GM19455 (cell line): ENCODE results near the gene ELAVL4.

Experiments
- ATAC-seq: cut with Tn5 transposase; IDR thresholded peaks from one replicate; pipeline ENCODE4 v1.9.1; 2021; ENCODE audit not compliant: unreplicated experiment

ELAVL4 gene

GRCh38 chr1:50108497-50109059, at the start of gene ELAVL4:
TSS of gene ELAVL4 (plus strand) at chr1:50108920. CDS start at chr1:50109190, 270 bp downstream.
- no peak for ATAC-seq

GRCh38 chr1:50060279-50060678, 48.4 kb upstream of the ELAVL4 start:
- no peak for ATAC-seq

GRCh38 chr1:50066806-50067205, 41.9 kb upstream of the ELAVL4 start:
- ATAC-seq, result no peak

- no peak for ATAC-seq
Observed at GRCh38 chr1:50074931-50075330, 33.8 kb upstream of the ELAVL4 start.

- no peak for ATAC-seq
Observed at GRCh38 chr1:50077273-50077672, 31.4 kb upstream of the ELAVL4 start.

- no peak for ATAC-seq
Observed at GRCh38 chr1:50080904-50081586, 27.7 kb upstream of the ELAVL4 start.

GRCh38 chr1:50084389-50084788, 24.3 kb upstream of the ELAVL4 start:
- ATAC-seq, result no peak

GRCh38 chr1:50091068-50091467, 17.7 kb upstream of the ELAVL4 start:
- ATAC-seq, result no peak

GRCh38 chr1:50095716-50096115, 13.0 kb upstream of the ELAVL4 start:
- ATAC-seq, result no peak

- no peak for ATAC-seq
Observed at GRCh38 chr1:50097021-50097679, 11.6 kb upstream of the ELAVL4 start.

- ATAC-seq, result no peak
Observed at GRCh38 chr1:50097791-50098190, 10.9 kb upstream of the ELAVL4 start.

- no peak for ATAC-seq
Observed at GRCh38 chr1:50098591-50099021, 10.1 kb upstream of the ELAVL4 start.

- no peak for ATAC-seq
Observed at GRCh38 chr1:50099654-50100053, 9.1 kb upstream of the ELAVL4 start.

- ATAC-seq, result no peak
Observed at GRCh38 chr1:50103615-50104081, 5.1 kb upstream of the ELAVL4 start.

GRCh38 chr1:50105433-50105832, 3.3 kb upstream of the ELAVL4 start:
- no peak for ATAC-seq

GRCh38 chr1:50106095-50106761, 2.5 kb upstream of the ELAVL4 start:
- no peak for ATAC-seq

- ATAC-seq, result no peak
Observed at GRCh38 chr1:50109116-50109515, 396 bp downstream of the ELAVL4 start.

- ATAC-seq, result no peak
Observed at GRCh38 chr1:50109647-50110075, 941 bp downstream of the ELAVL4 start.

- ATAC-seq, result no peak
Observed at GRCh38 chr1:50110151-50110550, 1.4 kb downstream of the ELAVL4 start.

GRCh38 chr1:50110656-50111055, 1.9 kb downstream of the ELAVL4 start:
- no peak for ATAC-seq

GRCh38 chr1:50111503-50111902, 2.8 kb downstream of the ELAVL4 start:
- ATAC-seq, result no peak

- ATAC-seq, result no peak
Observed at GRCh38 chr1:50112193-50112592, 3.5 kb downstream of the ELAVL4 start.
